NB4 (cell line): ENCODE results near the gene CFL1.

ENCODE experiments used
- MYC ChIP-seq: IDR thresholded peaks from 2 replicates; pipeline ENCODE4 v1.6.1; 2011; ENCODE audit warnings: low read depth, low read length
- POLR2A ChIP-seq: IDR thresholded peaks from 2 replicates; pipeline ENCODE4 v1.6.1; 2011; ENCODE audit warnings: mild to moderate bottlenecking; ENCODE audit not compliant: insufficient read length; ENCODE audit errors: extremely low read depth
- TF ChIP-seq, protein P1 (sequence below): IDR thresholded peaks from one replicate; pipeline ENCODE4 v1.5.1; 2012; ENCODE audit warnings: low read depth, low read length
- TF ChIP-seq, protein P2 (sequence below): IDR thresholded peaks from 2 replicates; pipeline ENCODE4 v1.6.1; 2011; ENCODE audit warnings: low read depth, low read length

DNA sequence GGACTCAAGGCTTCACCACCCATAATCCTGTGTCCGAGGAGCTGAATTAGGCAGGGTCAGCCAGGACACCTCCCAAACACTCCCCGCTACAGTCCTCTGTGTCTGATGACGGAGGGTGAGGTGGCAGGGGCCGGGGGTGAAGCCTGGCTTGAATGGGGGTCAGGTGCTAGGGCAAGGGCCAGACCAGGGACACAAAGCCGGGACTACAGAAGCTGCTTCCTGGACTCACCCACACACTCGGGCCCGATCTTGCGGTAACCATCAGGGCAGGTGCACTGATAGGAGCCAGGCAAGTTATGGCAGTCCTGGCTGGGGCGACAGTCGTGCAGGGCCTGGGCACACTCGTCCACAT, 12.3 kb upstream of the CFL1 start:
- no peak for TF ChIP-seq POLR2A
- TF ChIP-seq, protein P1, sequence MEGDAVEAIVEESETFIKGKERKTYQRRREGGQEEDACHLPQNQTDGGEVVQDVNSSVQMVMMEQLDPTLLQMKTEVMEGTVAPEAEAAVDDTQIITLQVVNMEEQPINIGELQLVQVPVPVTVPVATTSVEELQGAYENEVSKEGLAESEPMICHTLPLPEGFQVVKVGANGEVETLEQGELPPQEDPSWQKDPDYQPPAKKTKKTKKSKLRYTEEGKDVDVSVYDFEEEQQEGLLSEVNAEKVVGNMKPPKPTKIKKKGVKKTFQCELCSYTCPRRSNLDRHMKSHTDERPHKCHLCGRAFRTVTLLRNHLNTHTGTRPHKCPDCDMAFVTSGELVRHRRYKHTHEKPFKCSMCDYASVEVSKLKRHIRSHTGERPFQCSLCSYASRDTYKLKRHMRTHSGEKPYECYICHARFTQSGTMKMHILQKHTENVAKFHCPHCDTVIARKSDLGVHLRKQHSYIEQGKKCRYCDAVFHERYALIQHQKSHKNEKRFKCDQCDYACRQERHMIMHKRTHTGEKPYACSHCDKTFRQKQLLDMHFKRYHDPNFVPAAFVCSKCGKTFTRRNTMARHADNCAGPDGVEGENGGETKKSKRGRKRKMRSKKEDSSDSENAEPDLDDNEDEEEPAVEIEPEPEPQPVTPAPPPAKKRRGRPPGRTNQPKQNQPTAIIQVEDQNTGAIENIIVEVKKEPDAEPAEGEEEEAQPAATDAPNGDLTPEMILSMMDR: no peak
- TF ChIP-seq MYC: no peak; the same call in 1 of the 2 replicates
- TF ChIP-seq, protein P2, sequence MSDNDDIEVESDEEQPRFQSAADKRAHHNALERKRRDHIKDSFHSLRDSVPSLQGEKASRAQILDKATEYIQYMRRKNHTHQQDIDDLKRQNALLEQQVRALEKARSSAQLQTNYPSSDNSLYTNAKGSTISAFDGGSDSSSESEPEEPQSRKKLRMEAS: no peak
